ENCODE results near the gene MAP3K10.
"Not testable (repeated sequence)": the region's sequence is repeated elsewhere in the genome, so short reads cannot be mapped to it uniquely, and the experiment has no call there.

MAP3K10 gene

GRCh38 chr19:40217934-40218890 is 27.0 kb downstream of the MAP3K10 start, which contains the start of gene TTC9B:
Gene TTC9B, minus strand, starts transcription at chr19:40218384. Its CDS starts 3 bp downstream, at chr19:40218381.
- DNase-seq: no peak

- not testable (repeated sequence) for DNase-seq
Observed at GRCh38 chr19:40219029-40219428, 27.8 kb downstream of the MAP3K10 start.

- DNase-seq: no peak
Observed at GRCh38 chr19:40219721-40220276, 28.6 kb downstream of the MAP3K10 start.

GRCh38 chr19:40220674-40221073 is 29.4 kb downstream of the MAP3K10 start:
- no peak for DNase-seq

GRCh38 chr19:40221858-40222619 is 30.8 kb downstream of the MAP3K10 start:
- peak; percentile 91 for DNase-seq

GRCh38 chr19:40223135-40223822 is 32.1 kb downstream of the MAP3K10 start:
- no peak for DNase-seq

- DNase-seq: no peak
Observed at GRCh38 chr19:40224342-40225150, 33.3 kb downstream of the MAP3K10 start.

GRCh38 chr19:40225440-40226305 is 34.4 kb downstream of the MAP3K10 start:
- DNase-seq: no peak

- DNase-seq: no peak
Observed at GRCh38 chr19:40228346-40228745, 37.1 kb downstream of the MAP3K10 start.

- no peak for DNase-seq
Observed at GRCh38 chr19:40228863-40229262, 37.6 kb downstream of the MAP3K10 start.

- no peak for DNase-seq
Observed at GRCh38 chr19:40229484-40229883, 38.3 kb downstream of the MAP3K10 start.

GRCh38 chr19:40229926-40230417 is 38.7 kb downstream of the MAP3K10 start:
- DNase-seq: no peak

- DNase-seq: no peak
Observed at GRCh38 chr19:40231057-40231456, 39.8 kb downstream of the MAP3K10 start.

GRCh38 chr19:40231544-40232424 is 40.6 kb downstream of the MAP3K10 start:
- DNase-seq: no peak

- no peak for DNase-seq
Observed at GRCh38 chr19:40232479-40232878, 41.3 kb downstream of the MAP3K10 start.

- no peak for DNase-seq
Observed at GRCh38 chr19:40232949-40233810, 42.0 kb downstream of the MAP3K10 start.

- DNase-seq: no peak
Observed at GRCh38 chr19:40233811-40234389, 42.7 kb downstream of the MAP3K10 start.
